ENCODE measurements around the gene SOX21.
"Not testable (repeated sequence)": the region's sequence is repeated elsewhere in the genome, so short reads cannot be mapped to it uniquely, and the experiment has no call there.

SOX21 gene

DNA sequence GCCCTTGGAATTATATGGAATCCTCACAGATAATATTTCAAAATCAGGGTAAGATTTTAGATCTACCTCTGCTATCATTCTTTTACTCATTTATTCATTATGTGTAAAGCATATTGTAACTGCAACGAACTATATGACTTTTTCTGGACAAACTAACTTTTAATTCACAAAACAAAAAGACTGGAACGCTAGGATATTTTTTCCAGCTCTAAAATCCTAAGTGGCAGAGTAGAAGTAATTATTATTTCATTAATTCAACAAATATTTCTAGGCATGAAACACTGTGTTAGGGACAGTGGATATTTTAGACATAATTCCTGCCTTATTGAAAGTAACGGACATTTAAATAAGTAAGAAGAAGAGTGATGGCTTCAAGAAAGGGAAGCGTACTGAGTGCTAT, 26.9 kb upstream of the SOX21 start:
- H3K9me3 ChIP-seq (ENCODE audit: low read length), result no peaks in the 10 kb centered on the region
- H3K36me3 ChIP-seq (ENCODE audit: insufficient read depth, low read length), result no peaks in the 10 kb centered on the region
- H3K9ac ChIP-seq (ENCODE audit: low read length), result no peak overlapping the region
- no peak overlapping the region for H3K27ac ChIP-seq (ENCODE audit: low read depth, low read length, poor library complexity, severe bottlenecking)
- H4K20me1 ChIP-seq (ENCODE audit: insufficient read depth, low read length), result no peaks in the 10 kb centered on the region
- no peaks in the 10 kb centered on the region for H3K4me1 ChIP-seq (ENCODE audit: insufficient read depth, low read length, severe bottlenecking)
- 0 out of 2 replicates have a peak, but pooled peaks cover 3% of the 10 kb centered on the region for H3K9me2 ChIP-seq (ENCODE audit: low read depth, low read length)
- H3F3A ChIP-seq (ENCODE audit: insufficient read depth, low read length), result no peaks in the 10 kb centered on the region
- no peak overlapping the region for H3K4me2 ChIP-seq (ENCODE audit: low read length)
- no peaks in the 10 kb centered on the region for H3K27me3 ChIP-seq (ENCODE audit: insufficient read depth, low read length)
- TF ChIP-seq EZH2 (IDR thresholded peaks at IDR 0.05; ENCODE audit: borderline replicate concordance, low read length), result no peak
- TF ChIP-seq, protein P1, sequence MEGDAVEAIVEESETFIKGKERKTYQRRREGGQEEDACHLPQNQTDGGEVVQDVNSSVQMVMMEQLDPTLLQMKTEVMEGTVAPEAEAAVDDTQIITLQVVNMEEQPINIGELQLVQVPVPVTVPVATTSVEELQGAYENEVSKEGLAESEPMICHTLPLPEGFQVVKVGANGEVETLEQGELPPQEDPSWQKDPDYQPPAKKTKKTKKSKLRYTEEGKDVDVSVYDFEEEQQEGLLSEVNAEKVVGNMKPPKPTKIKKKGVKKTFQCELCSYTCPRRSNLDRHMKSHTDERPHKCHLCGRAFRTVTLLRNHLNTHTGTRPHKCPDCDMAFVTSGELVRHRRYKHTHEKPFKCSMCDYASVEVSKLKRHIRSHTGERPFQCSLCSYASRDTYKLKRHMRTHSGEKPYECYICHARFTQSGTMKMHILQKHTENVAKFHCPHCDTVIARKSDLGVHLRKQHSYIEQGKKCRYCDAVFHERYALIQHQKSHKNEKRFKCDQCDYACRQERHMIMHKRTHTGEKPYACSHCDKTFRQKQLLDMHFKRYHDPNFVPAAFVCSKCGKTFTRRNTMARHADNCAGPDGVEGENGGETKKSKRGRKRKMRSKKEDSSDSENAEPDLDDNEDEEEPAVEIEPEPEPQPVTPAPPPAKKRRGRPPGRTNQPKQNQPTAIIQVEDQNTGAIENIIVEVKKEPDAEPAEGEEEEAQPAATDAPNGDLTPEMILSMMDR (IDR thresholded peaks at IDR 0.05; ENCODE audit: low read length), result no peak
- no peaks in the 10 kb centered on the region for H3K79me2 ChIP-seq (ENCODE audit: insufficient read depth, low read length)
- H3K4me3 ChIP-seq (ENCODE audit: low read depth, low read length, poor library complexity, severe bottlenecking), result no peak overlapping the region
- H2AFZ ChIP-seq (ENCODE audit: low read length), result no peak overlapping the region

DNA sequence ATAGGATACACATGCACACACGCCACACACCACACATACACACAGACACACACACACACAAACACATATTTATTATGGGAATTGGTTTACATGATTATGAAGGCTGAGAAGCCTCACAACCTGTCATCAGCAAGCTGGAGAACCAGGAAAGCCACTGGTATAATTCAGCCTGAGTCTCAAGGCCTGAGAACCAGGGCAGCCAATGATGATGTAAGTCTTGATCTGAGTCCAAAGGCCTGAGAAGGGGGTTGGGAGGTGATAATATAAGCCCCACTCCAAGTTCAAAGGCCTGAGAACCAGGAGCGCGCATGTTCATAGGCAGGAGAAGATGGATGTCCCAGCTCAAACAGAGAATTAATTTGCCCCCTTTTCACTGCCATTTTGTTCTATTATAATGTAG, 18.7 kb upstream of the SOX21 start:
- TF ChIP-seq EZH2 (IDR thresholded peaks at IDR 0.05; ENCODE audit: borderline replicate concordance, low read length), result no peak
- TF ChIP-seq, protein P1 (IDR thresholded peaks at IDR 0.05; ENCODE audit: low read length), result no peak
- Histone ChIP-seq H4K20me1 (ENCODE audit: insufficient read depth, low read length) (no peaks in the 10 kb centered on the region), H3K36me3 (ENCODE audit: insufficient read depth, low read length) (no peaks in the 10 kb centered on the region), H3K27me3 (ENCODE audit: insufficient read depth, low read length) (no peaks in the 10 kb centered on the region), H3K4me1 (ENCODE audit: insufficient read depth, low read length, severe bottlenecking) (no peaks in the 10 kb centered on the region), H2AFZ (ENCODE audit: low read length) (no peak overlapping the region), H3K9ac (ENCODE audit: low read length) (no peak overlapping the region), H3K4me3 (ENCODE audit: low read depth, low read length, poor library complexity, severe bottlenecking) (no peak overlapping the region), H3K4me2 (ENCODE audit: low read length) (no peak overlapping the region), H3K9me2 (ENCODE audit: low read depth, low read length) (no peaks in the 10 kb centered on the region), H3F3A (ENCODE audit: insufficient read depth, low read length) (no peaks in the 10 kb centered on the region), H3K9me3 (ENCODE audit: low read length) (no peaks in the 10 kb centered on the region), H3K27ac (ENCODE audit: low read depth, low read length, poor library complexity, severe bottlenecking) (no peak overlapping the region), H3K79me2 (ENCODE audit: insufficient read depth, low read length) (no peaks in the 10 kb centered on the region)

DNA sequence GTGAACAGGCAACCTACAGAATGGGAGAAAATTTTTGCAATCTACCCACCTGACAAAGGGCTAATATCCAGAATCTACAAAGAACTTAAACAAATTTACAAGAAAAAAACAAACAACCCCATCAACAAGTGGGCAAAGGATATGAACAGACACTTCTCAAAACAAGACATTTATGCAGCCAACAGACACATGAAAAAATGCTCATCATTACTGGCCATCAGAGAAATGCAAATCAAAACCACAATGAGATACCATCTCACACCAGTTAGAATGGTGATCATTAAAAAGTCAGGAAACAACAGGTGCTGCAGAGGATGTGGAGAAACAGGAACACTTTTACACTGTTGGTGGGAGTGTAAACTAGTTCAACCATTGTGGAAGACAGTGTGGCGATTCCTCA, 17.6 kb upstream of the SOX21 start:
- not testable (repeated sequence) for H3K9me2 ChIP-seq (ENCODE audit: low read depth, low read length)

DNA sequence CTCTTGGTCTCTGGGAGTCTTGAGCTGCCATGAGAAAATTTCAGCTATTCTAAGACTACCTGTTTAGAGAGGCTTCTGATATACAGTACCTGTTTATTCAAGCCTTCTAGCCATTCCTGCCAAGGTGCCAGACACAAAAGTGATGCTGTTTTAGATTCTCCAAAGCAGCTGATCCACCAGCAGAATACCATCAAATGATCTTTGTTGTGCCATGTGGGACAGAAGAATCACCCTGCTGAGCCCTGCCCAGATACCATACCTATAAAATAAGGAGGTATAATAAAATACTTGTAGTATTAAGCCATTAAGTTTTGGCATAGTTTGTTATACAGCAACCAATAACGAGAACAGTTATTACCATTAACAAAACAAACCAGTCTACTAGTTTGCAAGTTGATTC, 14.1 kb upstream of the SOX21 start:
- H3K9ac ChIP-seq (ENCODE audit: low read length), result no peak overlapping the region
- H3K9me2 ChIP-seq (ENCODE audit: low read depth, low read length), result no peaks in the 10 kb centered on the region
- no peaks in the 10 kb centered on the region for H3K79me2 ChIP-seq (ENCODE audit: insufficient read depth, low read length)
- H3K4me2 ChIP-seq (ENCODE audit: low read length), result no peak overlapping the region
- no peaks in the 10 kb centered on the region for H3K9me3 ChIP-seq (ENCODE audit: low read length)
- H3K27me3 ChIP-seq (ENCODE audit: insufficient read depth, low read length), result no peaks in the 10 kb centered on the region
- no peaks in the 10 kb centered on the region for H4K20me1 ChIP-seq (ENCODE audit: insufficient read depth, low read length)
- TF ChIP-seq, protein P1 (IDR thresholded peaks at IDR 0.05; ENCODE audit: low read length), result no peak
- no peak for TF ChIP-seq EZH2 (IDR thresholded peaks at IDR 0.05; ENCODE audit: borderline replicate concordance, low read length)
- H3K36me3 ChIP-seq (ENCODE audit: insufficient read depth, low read length), result no peaks in the 10 kb centered on the region
- no peak overlapping the region for H3K27ac ChIP-seq (ENCODE audit: low read depth, low read length, poor library complexity, severe bottlenecking)
- H3F3A ChIP-seq (ENCODE audit: insufficient read depth, low read length), result no peaks in the 10 kb centered on the region
- H3K4me3 ChIP-seq (ENCODE audit: low read depth, low read length, poor library complexity, severe bottlenecking), result no peak overlapping the region
- H3K4me1 ChIP-seq (ENCODE audit: insufficient read depth, low read length, severe bottlenecking), result no peaks in the 10 kb centered on the region
- no peak overlapping the region for H2AFZ ChIP-seq (ENCODE audit: low read length)

More for the DNA sequence above, 17.6 kb upstream of the SOX21 start:
- H3F3A ChIP-seq (ENCODE audit: insufficient read depth, low read length); H2AFZ ChIP-seq (ENCODE audit: low read length); H3K4me3 ChIP-seq (ENCODE audit: low read depth, low read length, poor library complexity, severe bottlenecking); H4K20me1 ChIP-seq (ENCODE audit: insufficient read depth, low read length); H3K79me2 ChIP-seq (ENCODE audit: insufficient read depth, low read length); H3K4me1 ChIP-seq (ENCODE audit: insufficient read depth, low read length, severe bottlenecking); H3K9me3 ChIP-seq (ENCODE audit: low read length); H3K36me3 ChIP-seq (ENCODE audit: insufficient read depth, low read length); H3K9ac ChIP-seq (ENCODE audit: low read length); H3K27ac ChIP-seq (ENCODE audit: low read depth, low read length, poor library complexity, severe bottlenecking); H3K4me2 ChIP-seq (ENCODE audit: low read length); H3K27me3 ChIP-seq (ENCODE audit: insufficient read depth, low read length): not testable (repeated sequence)
